H9 (cell line): ENCODE results near the gene NEURL2. TPM values are rescaled to one million over a fixed set of nuclear protein-coding genes. Genes with fewer than 3 reads are reported as not detected.
A peak's percentile ranks its signal among the peaks of the same experiment; 100 is the strongest.

Source experiments
- DNase-seq: peaks from one replicate; pipeline ENCODE4 v3.0.0-alpha.2; 2017
- H2AFZ ChIP-seq: one replicate; pipeline ENCODE4 v1.6.1; 2013; ENCODE audit warnings: mild to moderate bottlenecking, low read length, control low read depth, moderate library complexity
- H2AK5ac ChIP-seq: 2 replicates; pipeline ENCODE4 v1.6.1; 2013; ENCODE audit warnings: low read length, control low read depth, mixed read lengths; ENCODE audit not compliant: insufficient read length
- H2BK120ac ChIP-seq: one replicate; pipeline ENCODE4 v1.6.1; 2013; ENCODE audit warnings: low read depth, mild to moderate bottlenecking, low read length, control low read depth, inconsistent platforms; ENCODE audit not compliant: poor library complexity, severe bottlenecking
- H2BK12ac ChIP-seq: 2 replicates; pipeline ENCODE4 v1.6.1; 2013; ENCODE audit warnings: low read length, control low read depth, mixed read lengths, low read depth; ENCODE audit not compliant: insufficient read length
- H2BK15ac ChIP-seq: 2 replicates; pipeline ENCODE4 v1.6.1; 2013; ENCODE audit warnings: low read depth, low read length, control low read depth
- H2BK20ac ChIP-seq: one replicate; pipeline ENCODE4 v1.6.1; 2013; ENCODE audit warnings: low read depth, mild to moderate bottlenecking, low read length, control low read depth, inconsistent platforms; ENCODE audit not compliant: poor library complexity, severe bottlenecking
- H2BK5ac ChIP-seq: 2 replicates; pipeline ENCODE4 v1.6.1; 2013; ENCODE audit warnings: low read length, control low read depth, mixed read lengths; ENCODE audit not compliant: insufficient read length
- H3K14ac ChIP-seq: 2 replicates; pipeline ENCODE4 v1.6.1; 2013; ENCODE audit warnings: low read length, control low read depth; ENCODE audit not compliant: insufficient read depth
- H3K18ac ChIP-seq: 2 replicates; pipeline ENCODE4 v1.6.1; 2013; ENCODE audit warnings: low read depth, mild to moderate bottlenecking, mixed read lengths, low read length, control low read depth; ENCODE audit not compliant: insufficient read length
- H3K23ac ChIP-seq: 2 replicates; pipeline ENCODE4 v1.6.1; 2013; ENCODE audit warnings: low read length, control low read depth, mixed read lengths, low read depth; ENCODE audit not compliant: insufficient read length
- H3K23me2 ChIP-seq: 2 replicates; pipeline ENCODE4 v1.6.1; 2013; ENCODE audit warnings: low read depth, mild to moderate bottlenecking, mixed read lengths, low read length, control low read depth; ENCODE audit not compliant: insufficient read length, poor library complexity, severe bottlenecking
- H3K27ac ChIP-seq: 2 replicates; pipeline ENCODE4 v1.5.1; 2013; ENCODE audit warnings: low read length, control low read depth, mixed read lengths, low read depth; ENCODE audit not compliant: insufficient read length
- H3K27me3 ChIP-seq: 2 replicates; pipeline ENCODE4 v1.6.1; 2013; ENCODE audit warnings: low read length, control low read depth, inconsistent platforms; ENCODE audit not compliant: insufficient read depth
- H3K4ac ChIP-seq: 2 replicates; pipeline ENCODE4 v1.6.1; 2013; ENCODE audit warnings: low read depth, mild to moderate bottlenecking, control low read depth, inconsistent platforms, low read length, moderate library complexity
- H3K4me1 ChIP-seq: 2 replicates; pipeline ENCODE4 v1.6.1; 2013; ENCODE audit warnings: low read length, control low read depth, inconsistent platforms; ENCODE audit not compliant: insufficient read depth
- H3K4me2 ChIP-seq: 2 replicates; pipeline ENCODE4 v1.6.1; 2013; ENCODE audit warnings: low read length, control low read depth, mixed read lengths; ENCODE audit not compliant: insufficient read length, insufficient read depth
- H3K56ac ChIP-seq: 2 replicates; pipeline ENCODE4 v1.6.1; 2013; ENCODE audit warnings: low read depth, mild to moderate bottlenecking, mixed read lengths, low read length, control low read depth; ENCODE audit not compliant: insufficient read length
- H3K79me1 ChIP-seq: 2 replicates; pipeline ENCODE4 v1.6.1; 2013; ENCODE audit warnings: low read depth, mild to moderate bottlenecking, moderate library complexity, low read length, control low read depth, inconsistent platforms; ENCODE audit not compliant: insufficient read depth, poor library complexity, severe bottlenecking
- H3K79me2 ChIP-seq: 2 replicates; pipeline ENCODE4 v1.6.1; 2013; ENCODE audit warnings: low read length, control low read depth, inconsistent platforms; ENCODE audit not compliant: insufficient read depth
- H3K9ac ChIP-seq: 2 replicates; pipeline ENCODE4 v1.6.1; 2013; ENCODE audit warnings: low read length, control low read depth, mixed read lengths; ENCODE audit not compliant: insufficient read length; ENCODE audit errors: extremely low read depth
- H3K9me3 ChIP-seq: one replicate; pipeline ENCODE4 v1.6.1; 2013; ENCODE audit warnings: low read depth, low read length, inconsistent platforms; ENCODE audit not compliant: control insufficient read depth
- H3T11ph ChIP-seq: one replicate; pipeline ENCODE4 v1.6.1; 2013; ENCODE audit warnings: mild to moderate bottlenecking, low read length, control low read depth, inconsistent platforms
- H4K20me1 ChIP-seq: one replicate; pipeline ENCODE4 v1.6.1; 2013; ENCODE audit not compliant: control insufficient read depth, insufficient read length, insufficient read depth
- H4K5ac ChIP-seq: 2 replicates; pipeline ENCODE4 v1.6.1; 2013; ENCODE audit warnings: low read depth, mild to moderate bottlenecking, mixed read lengths, low read length, control low read depth; ENCODE audit not compliant: insufficient read length
- H4K8ac ChIP-seq: replicated peaks from 2 replicates; pipeline ENCODE4 v1.6.1; 2013; ENCODE audit warnings: low read length, control low read depth, mixed read lengths, low read depth; ENCODE audit not compliant: insufficient read length
- H4K91ac ChIP-seq: 2 replicates; pipeline ENCODE4 v1.6.1; 2013; ENCODE audit warnings: low read depth, mild to moderate bottlenecking, moderate library complexity, mixed read lengths, low read length, control low read depth; ENCODE audit not compliant: insufficient read length
- H3K27ac Mint-ChIP-seq, 3 experiments: 2 replicates in 2 of 3; 3 replicates in 1 of 3; pipeline ENCODE4 v1.8.0; 2020 to 2021; ENCODE audit warnings: mixed read lengths in 3 of 3, mild to moderate bottlenecking in 1 of 3, moderate library complexity in 1 of 3
- H3K27me3 Mint-ChIP-seq: 2 replicates; pipeline ENCODE4 v1.8.0; 2021; ENCODE audit warnings: low read depth, mild to moderate bottlenecking, moderate library complexity, mixed read lengths
- H3K36me3 Mint-ChIP-seq, 3 experiments: 2 replicates in 2 of 3; 3 replicates in 1 of 3; pipeline ENCODE4 v1.8.0; 2020 to 2021; ENCODE audit warnings: low read depth in 3 of 3, mixed read lengths in 3 of 3; ENCODE audit not compliant: insufficient read depth in 1 of 3
- H3K4me1 Mint-ChIP-seq, 2 experiments: 2 replicates each; pipeline ENCODE4 v1.8.0; 2020; ENCODE audit warnings: mixed read lengths in 2 of 2
- H3K4me3 Mint-ChIP-seq, 2 experiments: 2 replicates in 1 of 2; 3 replicates in 1 of 2; pipeline ENCODE4 v1.8.0; 2020 to 2021; ENCODE audit warnings: mild to moderate bottlenecking in 2 of 2, mixed read lengths in 2 of 2, moderate library complexity in 1 of 2
- H3K9me3 Mint-ChIP-seq, 2 experiments: 2 replicates in 1 of 2; 3 replicates in 1 of 2; pipeline ENCODE4 v1.8.0; 2020; ENCODE audit warnings: mild to moderate bottlenecking in 2 of 2, mixed read lengths in 2 of 2, moderate library complexity in 1 of 2
- CTCF ChIP-seq: fragments of 200-600 bp; sonication (generic); conservative IDR thresholded peaks from 3 replicates; pipeline ENCODE4 v1.8.0; 2021; ENCODE audit warnings: antibody characterized with exemption, mild to moderate bottlenecking
- WGBS: extraction: QIAGEN DNeasy Blood & Tissue Kit; methylation state at CpG from one replicate; pipeline ENCODE4 v1.1.7; 2013; ENCODE audit warnings: missing lambda C conversion rate, low lambda C conversion rate, mixed read lengths; ENCODE audit not compliant: insufficient read length; ENCODE audit errors: extremely low coverage; 5-methylcytosine and 5-hydroxymethylcytosine counted together
- total RNA-seq: library from RNA; stranded (reverse); gene quantifications from 2 replicates; pipeline ENCODE4 v1.2.1, GENCODE V29; 2021

Gene NEURL2
- total RNA-seq, 1 experiment from 2014 or later: 5.4 TPM

GRCh38 chr20:45850926-45851325 lies 40.1 kb downstream of the NEURL2 start:
- Histone ChIP-seq H4K8ac (no peak overlapping the region), H3K23ac (no peak overlapping the region), H4K91ac (no peak overlapping the region), H2BK20ac (no peak overlapping the region), H2AK5ac (no peak overlapping the region), H3K79me2 (no peaks in the 10 kb centered on the region), H3K9me3 (no peaks in the 10 kb centered on the region), H3K23me2 (no peaks in the 10 kb centered on the region), H2AFZ (no peak overlapping the region), H3K56ac (no peak overlapping the region), H2BK12ac (no peak overlapping the region), H3T11ph (no peak overlapping the region), H3K4me1 (peaks cover 12% of the 10 kb centered on the region; the same call in 1 of the 2 replicates), H3K9ac (no peak overlapping the region), H3K18ac (no peak overlapping the region), H3K4ac (no peak overlapping the region), H3K4me2 (no peak overlapping the region), H3K14ac (no peak overlapping the region), H2BK5ac (no peak overlapping the region), H4K20me1 (no peaks in the 10 kb centered on the region), H2BK120ac (no peak overlapping the region), H2BK15ac (no peak overlapping the region), H3K27me3 (no peaks in the 10 kb centered on the region), H4K5ac (no peak overlapping the region), H3K27ac (no peak overlapping the region), H3K79me1 (no peaks in the 10 kb centered on the region)
- TF ChIP-seq CTCF: no peak
- Mint-ChIP-seq H3K4me1 (peaks cover 36 to 38% of the 10 kb centered on the region in 2 experiments), H3K9me3 (no peaks in the 10 kb centered on the region), H3K4me3 (no peak overlapping the region), H3K27me3 (no peaks in the 10 kb centered on the region), H3K36me3 (peaks cover 8 to 43% (median 29%) of the 10 kb centered on the region in 3 experiments; a peak in 6 of 7 replicates), H3K27ac (peak overlapping the region in 2 of 3 experiments; percentile 62 to 83; a peak in 3 of 7 replicates)
- WGBS: no CpG with 5 or more reads among the region's 1 CpG
- DNase-seq: no peak
